GM12874 (cell line): ENCODE data around the gene ASPN.

ENCODE experiments used
- TF ChIP-seq, protein P1 (sequence below): IDR thresholded peaks from 2 replicates; pipeline ENCODE4 v1.5.1; 2011; ENCODE audit warnings: low read depth, mild to moderate bottlenecking, control low read depth, low read length, moderate library complexity; ENCODE audit not compliant: insufficient read depth

ASPN gene

DNA sequence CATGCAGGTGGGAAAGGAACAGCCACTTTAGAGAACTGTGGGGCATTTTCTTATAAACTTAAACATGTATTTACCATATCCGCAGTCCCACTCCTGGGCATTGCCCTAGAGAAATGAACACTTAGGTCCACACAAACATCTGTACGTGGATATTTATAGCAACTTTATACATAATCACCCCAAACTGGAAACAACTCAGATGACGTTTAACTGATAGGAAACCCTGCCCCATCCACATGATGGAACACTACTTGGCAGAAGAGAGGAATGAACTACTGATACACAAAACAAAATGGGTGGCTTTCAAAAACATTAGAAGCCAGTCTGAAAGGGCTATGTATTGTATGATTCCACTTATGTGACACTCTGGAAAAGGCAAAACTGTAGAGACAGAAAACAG is 31.0 kb upstream of the ASPN start:
- TF ChIP-seq, protein P1, sequence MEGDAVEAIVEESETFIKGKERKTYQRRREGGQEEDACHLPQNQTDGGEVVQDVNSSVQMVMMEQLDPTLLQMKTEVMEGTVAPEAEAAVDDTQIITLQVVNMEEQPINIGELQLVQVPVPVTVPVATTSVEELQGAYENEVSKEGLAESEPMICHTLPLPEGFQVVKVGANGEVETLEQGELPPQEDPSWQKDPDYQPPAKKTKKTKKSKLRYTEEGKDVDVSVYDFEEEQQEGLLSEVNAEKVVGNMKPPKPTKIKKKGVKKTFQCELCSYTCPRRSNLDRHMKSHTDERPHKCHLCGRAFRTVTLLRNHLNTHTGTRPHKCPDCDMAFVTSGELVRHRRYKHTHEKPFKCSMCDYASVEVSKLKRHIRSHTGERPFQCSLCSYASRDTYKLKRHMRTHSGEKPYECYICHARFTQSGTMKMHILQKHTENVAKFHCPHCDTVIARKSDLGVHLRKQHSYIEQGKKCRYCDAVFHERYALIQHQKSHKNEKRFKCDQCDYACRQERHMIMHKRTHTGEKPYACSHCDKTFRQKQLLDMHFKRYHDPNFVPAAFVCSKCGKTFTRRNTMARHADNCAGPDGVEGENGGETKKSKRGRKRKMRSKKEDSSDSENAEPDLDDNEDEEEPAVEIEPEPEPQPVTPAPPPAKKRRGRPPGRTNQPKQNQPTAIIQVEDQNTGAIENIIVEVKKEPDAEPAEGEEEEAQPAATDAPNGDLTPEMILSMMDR = no peak

DNA sequence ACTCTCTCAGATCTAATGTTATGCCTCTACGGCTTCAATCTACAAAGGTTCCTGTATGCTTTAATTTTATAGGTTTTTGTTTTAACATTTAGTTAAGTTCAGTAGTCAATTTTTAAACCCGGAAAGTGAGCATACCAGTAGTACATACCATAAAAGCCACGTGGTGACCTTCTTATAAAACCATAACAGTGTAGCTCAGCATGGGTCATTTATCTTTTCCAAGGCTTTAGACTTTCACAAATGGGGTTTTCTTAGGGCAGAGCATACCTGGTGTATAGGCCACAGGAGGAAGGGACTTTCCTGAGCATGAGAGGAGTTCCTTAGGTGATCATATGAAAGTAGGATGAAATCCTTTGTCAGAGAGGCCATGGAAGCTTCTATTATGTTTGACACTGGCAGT is 30.3 kb upstream of the ASPN start:
- TF ChIP-seq, protein P1 = no peak

DNA sequence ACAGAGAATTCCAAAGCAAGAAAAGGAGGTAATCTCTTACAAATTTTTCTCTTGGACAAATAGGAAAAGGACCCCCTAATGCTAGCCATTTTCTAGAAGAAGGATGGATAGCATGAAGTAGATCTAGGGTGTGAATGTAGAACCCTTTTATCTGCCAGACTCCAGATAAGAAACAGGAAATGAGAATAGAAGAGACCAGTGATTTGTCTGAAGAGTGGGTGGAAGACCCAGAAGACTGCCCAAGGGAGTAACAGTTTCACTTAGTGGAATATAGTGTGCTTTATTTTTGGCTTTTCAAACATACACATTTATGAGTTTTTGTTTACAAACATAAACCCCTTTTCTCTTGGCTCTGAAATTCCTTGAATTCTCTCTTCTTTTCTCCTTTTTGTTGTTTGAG is 28.4 kb upstream of the ASPN start:
- TF ChIP-seq, protein P1 = no peak

DNA sequence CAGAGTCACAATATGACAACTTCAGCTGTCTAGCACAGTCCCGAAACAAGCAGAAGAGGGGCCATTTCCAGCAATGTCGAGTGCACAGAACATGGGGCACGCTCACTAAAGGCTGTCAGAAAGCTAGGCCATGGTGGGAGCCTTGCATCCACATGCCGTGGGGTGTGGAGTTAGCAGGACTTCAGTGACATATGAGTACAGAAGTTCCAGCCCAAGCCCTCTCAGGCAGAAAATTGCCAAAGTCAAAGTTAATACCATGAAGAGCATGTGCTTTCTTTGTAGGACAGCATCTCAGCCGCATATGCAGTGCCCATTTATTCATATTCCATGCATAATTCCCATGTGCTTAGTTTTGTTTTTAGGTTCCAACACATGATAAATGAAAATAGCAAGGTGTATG is 26.7 kb upstream of the ASPN start:
- TF ChIP-seq, protein P1 = no peak

DNA sequence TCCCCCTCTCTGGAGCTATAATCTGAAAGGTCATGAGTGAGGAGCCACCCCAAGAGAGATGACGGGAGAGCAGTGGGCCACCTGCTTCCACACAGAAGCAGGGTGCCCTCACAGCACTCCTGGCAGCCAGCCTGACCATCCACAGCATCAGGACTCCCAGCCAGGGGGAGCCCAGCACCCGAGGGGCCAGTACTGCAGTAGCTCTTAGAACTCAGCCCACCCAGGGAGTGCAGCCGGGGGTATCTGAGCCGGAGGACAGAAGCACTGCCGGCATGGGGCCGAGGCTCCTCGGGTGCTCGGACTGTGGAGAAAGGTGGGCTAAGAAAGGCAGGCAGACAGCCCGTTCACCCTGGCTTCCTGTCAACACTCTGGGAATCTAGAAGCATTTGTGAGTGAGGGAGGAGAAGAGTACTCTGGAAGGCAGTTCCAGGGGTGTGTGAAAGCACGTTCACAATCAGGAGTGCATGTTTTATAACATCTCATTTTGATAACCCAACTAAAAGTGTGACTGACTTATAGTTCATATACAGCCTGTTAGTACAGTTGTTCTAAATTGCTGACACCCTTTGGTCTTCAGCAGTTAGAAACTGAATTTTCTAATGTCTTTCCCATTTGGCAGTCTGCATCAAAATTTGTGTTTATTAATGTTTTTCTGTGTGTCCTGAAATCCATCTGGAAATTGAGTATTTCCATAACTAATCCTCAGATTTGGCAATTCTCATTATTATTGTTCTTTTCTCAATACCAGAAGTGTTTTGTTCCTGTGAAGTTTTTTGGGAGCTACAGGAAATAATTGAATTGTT is 25.9 kb upstream of the ASPN start:
- TF ChIP-seq, protein P1 = no peak

DNA sequence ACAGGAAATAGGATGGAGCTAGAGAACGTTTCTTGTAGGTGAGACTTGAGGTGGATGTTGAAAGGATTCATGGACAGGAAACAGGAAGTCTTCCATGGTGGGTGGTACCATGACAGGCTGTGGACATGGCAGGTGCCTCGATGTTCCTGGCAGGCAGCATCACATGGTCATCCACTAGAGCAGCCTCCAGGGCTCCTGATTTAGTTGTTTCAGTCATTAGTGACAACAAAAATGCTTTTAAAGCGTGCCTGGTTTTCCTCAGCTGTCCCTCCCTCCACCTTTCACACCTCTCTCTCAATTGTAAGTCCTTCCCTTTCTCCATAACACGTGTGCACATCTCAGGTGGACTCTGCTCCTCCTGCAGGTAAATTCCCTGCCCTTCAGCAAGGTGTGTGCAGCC is 25.2 kb upstream of the ASPN start:
- TF ChIP-seq, protein P1 = no peak

DNA sequence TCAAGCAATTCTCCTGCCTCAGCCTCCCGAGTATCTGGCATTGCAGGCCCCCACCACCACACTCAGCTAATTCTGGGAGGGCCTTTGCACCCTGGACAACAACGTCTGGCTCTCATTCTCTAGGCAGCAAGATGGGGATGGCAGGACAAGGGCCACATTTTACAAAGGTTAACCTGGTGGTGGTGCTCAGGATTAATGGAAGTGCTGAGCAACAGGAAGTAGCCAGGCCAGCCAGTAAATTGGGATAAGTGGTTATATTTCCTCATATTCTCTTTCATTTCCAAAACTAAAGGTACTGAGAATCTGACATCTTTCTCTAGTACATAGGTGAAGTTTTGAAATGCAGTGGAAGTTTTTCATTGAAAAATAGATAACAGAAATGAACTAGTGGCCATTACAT is 24.7 kb upstream of the ASPN start:
- TF ChIP-seq, protein P1 = no peak
